ENCODE measurements around the gene GRK5.
A peak's percentile ranks its signal among the peaks of the same experiment; 100 is the strongest.

Gene GRK5

GRCh38 chr10:119388849-119389345 lies 181.5 kb downstream of the GRK5 start:
- no peak overlapping the region for H3K27ac Mint-ChIP-seq
- no peak overlapping the region for H3K4me3 Mint-ChIP-seq
- H3K27me3 Mint-ChIP-seq, result no peaks in the 10 kb centered on the region
- intact Hi-C loops (cut with micrococcal nuclease), result no loop called here
- peaks cover 5% of the 10 kb centered on the region for H3K36me3 Mint-ChIP-seq (ENCODE audit: low read depth)
- H3K9me3 Mint-ChIP-seq, result peaks cover 6% of the 10 kb centered on the region
- peaks cover 27% of the 10 kb centered on the region for H3K4me1 Mint-ChIP-seq (ENCODE audit: low read depth)

- Mint-ChIP-seq H3K4me3 (no peak overlapping the region), H3K27me3 (no peaks in the 10 kb centered on the region), H3K9me3 (peaks cover 6% of the 10 kb centered on the region), H3K36me3 (ENCODE audit: low read depth) (peaks cover 1% of the 10 kb centered on the region), H3K27ac (peak overlapping the region; percentile 41), H3K4me1 (ENCODE audit: low read depth) (peaks cover 50% of the 10 kb centered on the region)
- intact Hi-C loops (cut with micrococcal nuclease), result no loop called here
Measured at GRCh38 chr10:119391440-119392251, 184.3 kb downstream of the GRK5 start.

GRCh38 chr10:119393019-119393418 lies 185.6 kb downstream of the GRK5 start:
- H3K4me3 Mint-ChIP-seq, result no peak overlapping the region
- peaks cover 61% of the 10 kb centered on the region for H3K4me1 Mint-ChIP-seq (ENCODE audit: low read depth)
- intact Hi-C loops (cut with micrococcal nuclease), result no loop called here
- no peaks in the 10 kb centered on the region for H3K27me3 Mint-ChIP-seq
- peaks cover 6% of the 10 kb centered on the region for H3K9me3 Mint-ChIP-seq
- no peaks in the 10 kb centered on the region for H3K36me3 Mint-ChIP-seq (ENCODE audit: low read depth)
- no peak overlapping the region for H3K27ac Mint-ChIP-seq

- intact Hi-C loops (cut with micrococcal nuclease), result no loop called here
- Mint-ChIP-seq H3K4me3 (no peak overlapping the region), H3K9me3 (peaks cover 6% of the 10 kb centered on the region), H3K27me3 (no peaks in the 10 kb centered on the region), H3K27ac (peak overlapping the region; percentile 76), H3K36me3 (ENCODE audit: low read depth) (no peaks in the 10 kb centered on the region), H3K4me1 (ENCODE audit: low read depth) (peaks cover 61% of the 10 kb centered on the region)
Measured at GRCh38 chr10:119393421-119393820, 186.1 kb downstream of the GRK5 start.

GRCh38 chr10:119393845-119394244 lies 186.5 kb downstream of the GRK5 start:
- no peaks in the 10 kb centered on the region for H3K27me3 Mint-ChIP-seq
- peaks cover 6% of the 10 kb centered on the region for H3K9me3 Mint-ChIP-seq
- intact Hi-C loops (cut with micrococcal nuclease), result no loop called here
- no peaks in the 10 kb centered on the region for H3K36me3 Mint-ChIP-seq (ENCODE audit: low read depth)
- H3K4me3 Mint-ChIP-seq, result no peak overlapping the region
- peak overlapping the region; percentile 76 for H3K27ac Mint-ChIP-seq
- H3K4me1 Mint-ChIP-seq (ENCODE audit: low read depth), result peaks cover 61% of the 10 kb centered on the region

GRCh38 chr10:119394657-119395279 lies 187.4 kb downstream of the GRK5 start:
- H3K4me3 Mint-ChIP-seq, result no peak overlapping the region
- H3K36me3 Mint-ChIP-seq (ENCODE audit: low read depth), result no peaks in the 10 kb centered on the region
- intact Hi-C loops (cut with micrococcal nuclease), result no loop called here
- H3K9me3 Mint-ChIP-seq, result peaks cover 6% of the 10 kb centered on the region
- peak overlapping the region; percentile 76 for H3K27ac Mint-ChIP-seq
- H3K27me3 Mint-ChIP-seq, result no peaks in the 10 kb centered on the region
- H3K4me1 Mint-ChIP-seq (ENCODE audit: low read depth), result peaks cover 62% of the 10 kb centered on the region

- no peaks in the 10 kb centered on the region for H3K9me3 Mint-ChIP-seq
- peaks cover 64% of the 10 kb centered on the region for H3K4me1 Mint-ChIP-seq (ENCODE audit: low read depth)
- H3K27ac Mint-ChIP-seq, result peak overlapping the region; percentile 76
- H3K36me3 Mint-ChIP-seq (ENCODE audit: low read depth), result no peaks in the 10 kb centered on the region
- H3K4me3 Mint-ChIP-seq, result no peak overlapping the region
- intact Hi-C loops (cut with micrococcal nuclease), result no loop called here
- no peaks in the 10 kb centered on the region for H3K27me3 Mint-ChIP-seq
Measured at GRCh38 chr10:119395280-119396007, 188.1 kb downstream of the GRK5 start.

- intact Hi-C loops (cut with micrococcal nuclease), result no loop called here
- Mint-ChIP-seq H3K4me3 (no peak overlapping the region), H3K27ac (peak overlapping the region; percentile 76), H3K4me1 (ENCODE audit: low read depth) (peaks cover 70% of the 10 kb centered on the region), H3K27me3 (no peaks in the 10 kb centered on the region), H3K9me3 (no peaks in the 10 kb centered on the region), H3K36me3 (ENCODE audit: low read depth) (no peaks in the 10 kb centered on the region)
Measured at GRCh38 chr10:119396008-119396708, 188.8 kb downstream of the GRK5 start.

- Mint-ChIP-seq H3K4me3 (no peak overlapping the region), H3K36me3 (ENCODE audit: low read depth) (no peaks in the 10 kb centered on the region), H3K9me3 (no peaks in the 10 kb centered on the region), H3K27ac (peak overlapping the region; percentile 76), H3K4me1 (ENCODE audit: low read depth) (peaks cover 70% of the 10 kb centered on the region), H3K27me3 (no peaks in the 10 kb centered on the region)
- intact Hi-C loops (cut with micrococcal nuclease), result no loop called here
Measured at GRCh38 chr10:119396709-119397071, 189.3 kb downstream of the GRK5 start.

GRCh38 chr10:119397416-119397815 lies 190.0 kb downstream of the GRK5 start:
- no peak overlapping the region for H3K4me3 Mint-ChIP-seq
- no peaks in the 10 kb centered on the region for H3K36me3 Mint-ChIP-seq (ENCODE audit: low read depth)
- H3K9me3 Mint-ChIP-seq, result no peaks in the 10 kb centered on the region
- H3K27me3 Mint-ChIP-seq, result no peaks in the 10 kb centered on the region
- H3K27ac Mint-ChIP-seq, result peak overlapping the region; percentile 76
- intact Hi-C loops (cut with micrococcal nuclease), result no loop called here
- H3K4me1 Mint-ChIP-seq (ENCODE audit: low read depth), result peaks cover 69% of the 10 kb centered on the region

GRCh38 chr10:119398996-119399395 lies 191.6 kb downstream of the GRK5 start:
- Mint-ChIP-seq H3K4me3 (no peak overlapping the region), H3K27me3 (no peaks in the 10 kb centered on the region), H3K27ac (peak overlapping the region; percentile 39), H3K9me3 (no peaks in the 10 kb centered on the region), H3K4me1 (ENCODE audit: low read depth) (peaks cover 73% of the 10 kb centered on the region), H3K36me3 (ENCODE audit: low read depth) (no peaks in the 10 kb centered on the region)
- intact Hi-C loops (cut with micrococcal nuclease), result no loop called here

- Mint-ChIP-seq H3K36me3 (ENCODE audit: low read depth) (no peaks in the 10 kb centered on the region), H3K4me3 (no peak overlapping the region), H3K27ac (peak overlapping the region; percentile 39), H3K4me1 (ENCODE audit: low read depth) (peaks cover 73% of the 10 kb centered on the region), H3K9me3 (no peaks in the 10 kb centered on the region), H3K27me3 (no peaks in the 10 kb centered on the region)
- intact Hi-C loops (cut with micrococcal nuclease), result no loop called here
Measured at GRCh38 chr10:119399466-119399865, 192.1 kb downstream of the GRK5 start.

GRCh38 chr10:119401671-119402395 lies 194.5 kb downstream of the GRK5 start:
- no peaks in the 10 kb centered on the region for H3K9me3 Mint-ChIP-seq
- no peak overlapping the region for H3K4me3 Mint-ChIP-seq
- peak overlapping the region; percentile 38 for H3K27ac Mint-ChIP-seq
- no peaks in the 10 kb centered on the region for H3K27me3 Mint-ChIP-seq
- H3K36me3 Mint-ChIP-seq (ENCODE audit: low read depth), result no peaks in the 10 kb centered on the region
- peaks cover 72% of the 10 kb centered on the region for H3K4me1 Mint-ChIP-seq (ENCODE audit: low read depth)
- intact Hi-C loops (cut with micrococcal nuclease), result no loop called here
